GM21528 (cell line): ENCODE data around the gene COPS2.
"Not testable (repeated sequence)": the region's sequence is repeated elsewhere in the genome, so short reads cannot be mapped to it uniquely, and the experiment has no call there.

Source experiments
- ATAC-seq: cut with Tn5 transposase; IDR thresholded peaks from one replicate; pipeline ENCODE4 v1.9.1; 2021; ENCODE audit warnings: mild to moderate bottlenecking, moderate library complexity; ENCODE audit not compliant: unreplicated experiment, low FRiP score

COPS2 gene

DNA sequence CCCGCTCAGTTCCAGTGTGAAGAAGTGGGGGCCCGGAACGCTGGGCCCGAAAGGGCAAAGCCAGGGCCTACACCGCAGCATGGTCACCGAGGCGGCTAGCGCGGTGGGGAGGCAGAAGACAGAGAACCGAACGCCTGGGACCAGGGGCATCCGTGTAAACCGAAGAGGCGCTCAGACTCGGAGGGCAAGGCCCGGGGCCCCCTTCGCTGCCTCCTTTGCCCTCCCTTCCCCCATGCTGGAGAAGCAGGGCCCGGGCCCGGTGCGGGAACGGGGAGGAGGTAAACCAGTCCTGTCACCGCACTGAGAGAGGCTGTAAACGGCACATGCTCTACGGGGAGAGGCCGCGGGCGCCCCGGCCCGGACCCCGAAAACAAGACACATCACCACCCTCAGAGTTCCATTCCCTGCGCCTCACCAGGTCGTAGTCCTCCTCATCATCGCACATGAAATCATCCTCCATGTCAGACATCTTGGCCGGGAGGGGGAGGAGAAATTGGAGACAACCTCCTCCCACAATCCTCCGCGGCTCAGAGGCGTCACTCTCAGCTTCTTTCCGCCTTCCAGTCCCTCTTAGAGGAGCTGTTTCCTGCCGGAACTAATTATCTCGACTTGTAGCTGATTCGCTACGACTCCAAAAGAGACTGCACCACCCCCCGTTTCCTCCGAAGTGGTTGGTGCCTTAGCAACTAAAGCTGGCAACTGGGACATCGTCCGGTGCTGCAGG is at the start of gene COPS2:
Gene COPS2 (minus strand): TSS at position 490 of the 724 bp plus-strand sequence. CDS start 21 bp downstream, at position 469.
- ATAC-seq = peak; percentile 94

- no peak for ATAC-seq
Observed at GRCh38 chr15:49200347-49200746, 44.9 kb upstream of the COPS2 start.

- no peak for ATAC-seq
Observed at GRCh38 chr15:49199666-49200065, 44.3 kb upstream of the COPS2 start.

- ATAC-seq = no peak
Observed at GRCh38 chr15:49196856-49197255, 41.5 kb upstream of the COPS2 start.

DNA sequence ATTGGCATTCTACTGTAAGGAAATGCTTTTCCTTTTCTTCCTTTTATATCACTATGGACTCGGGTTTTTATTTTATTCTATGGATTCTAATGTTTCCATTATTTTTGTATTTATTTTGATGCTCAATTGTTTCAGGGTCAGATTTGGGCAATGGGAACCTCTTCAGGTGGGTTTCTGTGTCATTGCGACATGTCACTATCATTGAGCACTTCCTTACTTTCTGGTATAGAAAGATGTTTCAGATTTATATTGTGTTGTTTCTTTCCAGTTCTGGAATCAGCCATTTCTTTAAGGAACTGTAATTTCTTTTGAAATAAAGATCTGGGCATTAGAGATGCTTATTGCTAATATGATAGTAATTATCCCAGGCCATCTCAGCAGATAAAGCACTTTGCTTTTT is 36.5 kb upstream of the COPS2 start:
- no peak for ATAC-seq

- ATAC-seq = no peak
Observed at GRCh38 chr15:49190586-49190985, 35.2 kb upstream of the COPS2 start.

GRCh38 chr15:49189631-49190030 is 34.2 kb upstream of the COPS2 start:
- ATAC-seq = no peak

DNA sequence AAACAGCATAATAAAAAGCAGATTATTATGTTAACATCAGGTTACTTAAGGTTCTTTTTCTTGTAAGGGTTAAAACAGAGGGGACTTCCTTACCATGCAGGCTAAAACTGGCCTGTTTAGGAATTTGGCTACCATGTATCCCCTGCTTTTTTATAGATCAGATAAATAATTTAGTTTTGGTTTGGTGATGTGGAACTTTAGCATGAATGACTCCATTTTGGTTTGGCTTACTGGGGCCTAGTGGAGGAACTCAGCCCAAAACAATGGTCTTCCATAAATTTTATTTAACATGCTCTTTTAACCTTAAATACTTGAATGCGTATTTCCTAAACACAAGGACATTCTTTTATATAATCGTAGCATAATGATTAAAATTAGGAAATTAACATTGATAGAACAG is 33.5 kb upstream of the COPS2 start:
- no peak for ATAC-seq

- no peak for ATAC-seq
Observed at GRCh38 chr15:49187549-49188245, 32.3 kb upstream of the COPS2 start.

- ATAC-seq = peak; percentile 80
Observed at GRCh38 chr15:49185473-49185872, 30.1 kb upstream of the COPS2 start.

DNA sequence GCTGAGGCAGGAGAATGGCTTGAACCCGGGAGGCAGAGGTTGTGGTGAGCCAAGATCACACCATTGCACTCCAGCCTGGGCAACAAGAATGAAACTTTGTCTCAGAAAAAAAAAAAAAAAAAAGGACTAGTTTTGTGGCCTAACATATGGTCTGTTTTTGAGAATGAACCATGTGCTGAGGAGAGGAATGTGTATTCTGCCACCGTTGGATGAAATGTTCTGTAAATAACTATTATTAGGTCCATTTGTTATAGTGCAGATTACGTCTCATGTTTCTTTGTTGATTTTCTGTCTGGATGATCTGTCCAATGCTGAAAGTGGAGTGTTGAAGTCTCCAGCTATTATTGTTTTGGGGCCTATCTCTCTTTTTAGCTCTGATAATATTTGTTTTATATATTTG is 28.3 kb upstream of the COPS2 start:
- not testable (repeated sequence) for ATAC-seq

- ATAC-seq = no peak
Observed at GRCh38 chr15:49182128-49182527, 26.7 kb upstream of the COPS2 start.

DNA sequence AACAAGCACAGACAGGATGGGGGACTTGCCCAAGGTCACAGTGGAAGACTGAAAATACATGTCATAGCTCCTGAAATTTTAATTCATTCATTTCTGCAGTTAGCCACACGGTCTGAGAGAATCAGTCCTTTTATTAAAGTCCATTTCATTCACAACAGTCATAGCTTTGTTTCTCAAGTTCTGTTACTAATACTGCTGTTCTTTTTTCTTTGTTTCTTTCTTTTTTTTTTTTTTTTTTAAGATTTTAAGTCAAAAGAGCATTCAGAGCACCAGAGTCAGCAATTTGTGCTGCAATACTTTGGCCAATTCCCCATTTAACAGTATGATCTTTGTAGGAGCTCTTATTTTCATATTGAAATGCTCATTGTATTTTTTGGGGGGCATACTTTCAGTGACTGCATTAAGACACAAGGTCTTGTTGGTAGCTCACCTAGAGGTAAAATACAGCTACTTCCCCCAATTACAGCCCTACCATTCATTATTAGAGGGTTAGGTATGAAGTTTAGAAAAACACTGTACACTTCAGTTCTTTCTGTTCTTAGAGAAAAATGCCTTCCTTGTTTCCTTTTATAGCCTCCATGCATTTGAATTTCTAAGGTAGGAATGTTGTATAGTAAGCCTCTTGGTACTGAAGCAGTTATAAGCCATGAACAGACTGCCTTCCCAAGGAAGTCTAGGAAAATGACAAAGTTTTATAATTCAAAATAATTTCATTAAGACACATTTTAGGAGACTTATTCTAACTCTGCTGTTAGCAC is 24.2 kb upstream of the COPS2 start:
- ATAC-seq = no peak

DNA sequence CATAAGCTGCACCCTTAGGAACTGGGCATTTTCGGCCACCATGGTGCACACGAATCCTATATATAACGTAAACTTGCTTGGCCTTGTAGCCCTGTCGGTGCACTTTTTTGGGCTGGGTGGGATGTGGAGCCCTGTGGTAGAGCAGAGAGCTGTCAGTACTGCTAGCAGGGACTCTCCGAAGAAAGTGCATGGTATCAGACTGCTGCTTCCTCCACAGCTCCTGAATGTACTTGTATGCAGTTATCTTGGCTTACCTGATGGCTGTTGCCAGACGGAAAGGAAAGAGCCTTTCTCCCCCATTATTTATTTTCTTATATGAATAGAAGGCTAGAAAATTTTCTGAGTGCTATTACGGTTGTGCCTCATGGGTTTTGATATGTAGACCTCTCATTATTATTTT is 23.1 kb upstream of the COPS2 start:
- no peak for ATAC-seq

DNA sequence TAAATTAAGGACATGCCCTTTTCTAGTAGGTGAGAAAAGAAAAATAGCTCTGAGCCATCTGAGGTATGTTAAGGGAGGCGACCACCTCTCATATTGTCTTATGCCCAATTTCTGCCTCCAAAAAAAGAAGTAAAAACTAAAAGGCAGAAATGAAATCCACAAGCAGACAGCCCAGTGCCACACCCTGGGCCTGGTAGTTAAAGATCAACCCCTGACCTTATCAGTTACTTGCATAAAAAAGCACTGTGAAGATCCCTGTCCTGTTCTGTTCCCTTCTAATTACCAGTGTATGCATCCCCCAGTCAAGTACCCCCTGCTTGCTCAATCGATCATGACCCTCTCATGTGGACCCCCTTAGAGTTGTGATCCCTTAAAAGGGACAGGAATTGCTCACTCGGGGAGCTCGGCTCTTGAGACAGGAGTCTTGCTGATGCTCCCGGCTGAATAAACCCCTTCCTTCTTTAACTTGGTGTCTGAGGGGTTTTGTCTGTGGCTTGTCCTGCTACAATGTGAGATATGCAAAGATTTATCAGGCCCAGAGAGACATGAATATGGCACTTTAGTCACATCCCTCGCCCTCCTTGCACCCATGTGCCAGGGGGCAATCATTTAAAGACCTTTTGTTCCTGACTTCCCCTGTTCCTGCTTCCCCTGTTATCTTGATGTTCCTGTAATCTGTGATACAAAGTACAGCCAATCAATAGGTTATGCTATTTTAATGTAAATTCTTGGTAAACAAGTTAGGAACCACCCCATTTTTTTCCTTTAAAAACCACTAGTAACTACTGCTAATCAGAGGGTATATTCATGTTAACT is 20.4 kb upstream of the COPS2 start:
- not testable (repeated sequence) for ATAC-seq

DNA sequence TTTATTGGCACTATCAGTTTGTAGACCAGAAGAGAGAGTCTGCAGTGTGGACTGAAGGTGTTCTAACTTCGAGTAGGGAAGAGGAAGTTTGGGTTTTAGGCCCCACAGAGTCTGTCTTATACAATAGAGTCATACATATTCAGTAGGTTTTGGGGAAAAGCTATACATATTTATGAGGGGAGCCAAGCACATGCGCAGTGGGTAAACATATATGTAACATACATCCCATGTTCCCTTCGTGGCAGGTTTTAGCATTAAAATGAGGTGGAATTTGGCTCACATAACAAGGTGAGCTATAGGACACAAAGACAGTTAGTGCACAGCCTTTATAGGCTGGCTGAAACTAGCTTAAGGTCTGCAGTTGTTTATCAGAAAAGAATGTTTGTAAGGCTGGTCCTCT is 19.5 kb upstream of the COPS2 start:
- no peak for ATAC-seq

- ATAC-seq = no peak
Observed at GRCh38 chr15:49171790-49172189, 16.4 kb upstream of the COPS2 start.

DNA sequence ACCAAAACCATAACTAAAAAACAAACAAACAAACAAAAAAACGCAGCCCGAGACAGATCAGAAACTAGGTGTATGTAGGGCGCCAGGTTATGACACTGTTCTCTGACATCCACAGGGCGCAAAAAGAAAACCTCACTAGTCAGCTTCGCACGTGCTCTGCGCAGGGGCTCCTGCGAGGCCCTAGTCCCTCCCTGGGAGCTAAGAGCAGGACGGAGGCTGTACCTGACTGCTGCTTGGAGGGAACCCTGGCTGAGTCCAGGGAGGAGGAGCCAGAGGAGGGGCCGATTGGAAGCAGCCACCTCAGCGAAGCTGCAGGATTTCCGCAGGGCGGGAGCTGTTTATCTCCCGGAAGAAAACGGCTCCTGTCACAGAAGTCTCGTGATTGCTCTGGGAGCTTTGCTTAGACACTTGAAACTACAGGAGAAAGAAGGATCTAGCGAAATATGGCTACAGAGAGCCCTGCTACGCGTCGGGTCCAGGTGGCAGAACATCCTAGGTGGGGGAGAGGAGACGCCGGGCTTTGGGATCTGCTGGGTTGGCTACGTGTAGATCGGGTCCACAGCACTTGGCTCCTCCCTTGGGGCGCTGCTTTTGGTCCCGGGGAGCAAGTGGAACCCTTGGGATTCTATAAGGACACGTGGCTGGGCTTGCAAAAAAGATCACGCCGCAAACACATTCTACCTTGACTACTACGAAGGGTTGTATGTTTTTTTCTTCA is 14.6 kb upstream of the COPS2 start, which contains the start of gene GALK2:
Gene GALK2 (plus strand): TSS at position 368 of the 718 bp plus-strand sequence. CDS start 76 bp downstream, at position 444.
- ATAC-seq = peak; percentile 96

DNA sequence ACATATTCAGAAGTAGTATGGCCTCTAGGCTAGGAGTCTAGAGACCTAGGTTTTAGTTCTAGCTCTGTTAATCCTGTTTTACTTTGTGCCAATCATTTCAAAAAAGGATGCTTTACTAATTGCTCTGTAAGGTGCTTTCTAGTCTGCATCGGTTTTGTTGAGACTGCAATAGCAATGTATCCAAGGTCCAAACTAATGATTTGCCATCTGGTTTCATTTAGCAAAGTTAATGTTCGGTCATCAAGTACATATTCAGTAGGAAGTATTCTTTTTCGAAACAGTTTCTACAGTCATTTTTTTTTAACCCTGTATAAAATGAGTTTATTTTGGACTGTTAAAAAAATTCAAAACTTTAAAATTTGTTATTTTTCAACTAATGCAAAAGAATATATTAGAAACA is 12.6 kb upstream of the COPS2 start:
- ATAC-seq = no peak

DNA sequence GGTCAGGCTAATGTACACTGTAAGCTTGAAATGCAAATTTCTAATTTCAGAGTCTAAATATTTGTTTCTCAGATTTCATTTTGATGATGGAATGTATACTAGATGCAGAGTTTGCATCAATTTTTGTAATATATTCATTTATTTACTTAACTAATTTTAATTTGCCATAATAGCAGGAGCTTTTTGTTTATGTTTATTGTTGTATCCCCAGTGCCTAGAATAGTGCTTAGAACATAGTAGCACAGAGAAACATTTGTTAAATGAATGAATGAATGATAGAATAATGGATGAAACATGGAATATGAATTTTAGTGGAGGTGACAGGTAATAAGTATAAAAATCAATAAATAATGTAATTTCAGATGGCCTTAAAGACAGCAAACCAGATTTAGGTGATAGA is 9.5 kb upstream of the COPS2 start:
- ATAC-seq = no peak
